ENCODE measurements around the gene WAC. TPM values are rescaled to one million over a fixed set of nuclear protein-coding genes. Genes with fewer than 3 reads are reported as not detected.
A peak's percentile ranks its signal among the peaks of the same experiment; 100 is the strongest.

The WAC gene
- total RNA-seq, 1 donor from 2014 or later = 115 TPM

DNA sequence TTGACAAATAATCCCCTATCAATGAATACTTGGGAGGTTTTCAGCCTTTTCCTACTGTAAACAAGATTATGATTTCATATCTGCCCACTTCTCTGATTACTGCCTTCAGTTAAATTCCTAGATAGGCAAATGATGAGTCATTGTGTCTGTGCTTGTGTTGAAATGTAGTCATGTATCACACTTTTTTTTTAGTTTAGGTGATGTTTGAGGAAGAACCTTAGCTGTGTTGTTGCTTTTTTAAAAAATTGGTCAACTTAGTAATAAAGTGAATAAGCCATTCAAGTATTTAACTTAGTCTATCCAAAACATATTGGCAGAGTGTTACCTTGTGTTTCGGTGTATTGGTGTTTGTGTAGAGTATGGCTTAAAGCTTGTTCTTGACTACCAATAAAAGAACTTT, 60.0 kb downstream of the WAC start:
- Mint-ChIP-seq H3K36me3 (peaks cover 43% of the 10 kb centered on the region), H3K4me1 (ENCODE audit: unreplicated experiment) (peaks cover 14% of the 10 kb centered on the region), H3K27ac (peak overlapping the region; percentile 80), H3K9me3 (no peaks in the 10 kb centered on the region), H3K4me3 (no peak overlapping the region), H3K27me3 (no peaks in the 10 kb centered on the region)
- DNase-seq (ENCODE audit: extremely low spot score, unreplicated experiment) = no peak
- TF ChIP-seq, protein P1, sequence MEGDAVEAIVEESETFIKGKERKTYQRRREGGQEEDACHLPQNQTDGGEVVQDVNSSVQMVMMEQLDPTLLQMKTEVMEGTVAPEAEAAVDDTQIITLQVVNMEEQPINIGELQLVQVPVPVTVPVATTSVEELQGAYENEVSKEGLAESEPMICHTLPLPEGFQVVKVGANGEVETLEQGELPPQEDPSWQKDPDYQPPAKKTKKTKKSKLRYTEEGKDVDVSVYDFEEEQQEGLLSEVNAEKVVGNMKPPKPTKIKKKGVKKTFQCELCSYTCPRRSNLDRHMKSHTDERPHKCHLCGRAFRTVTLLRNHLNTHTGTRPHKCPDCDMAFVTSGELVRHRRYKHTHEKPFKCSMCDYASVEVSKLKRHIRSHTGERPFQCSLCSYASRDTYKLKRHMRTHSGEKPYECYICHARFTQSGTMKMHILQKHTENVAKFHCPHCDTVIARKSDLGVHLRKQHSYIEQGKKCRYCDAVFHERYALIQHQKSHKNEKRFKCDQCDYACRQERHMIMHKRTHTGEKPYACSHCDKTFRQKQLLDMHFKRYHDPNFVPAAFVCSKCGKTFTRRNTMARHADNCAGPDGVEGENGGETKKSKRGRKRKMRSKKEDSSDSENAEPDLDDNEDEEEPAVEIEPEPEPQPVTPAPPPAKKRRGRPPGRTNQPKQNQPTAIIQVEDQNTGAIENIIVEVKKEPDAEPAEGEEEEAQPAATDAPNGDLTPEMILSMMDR (conservative IDR thresholded peaks at IDR 0.05) = no peak

DNA sequence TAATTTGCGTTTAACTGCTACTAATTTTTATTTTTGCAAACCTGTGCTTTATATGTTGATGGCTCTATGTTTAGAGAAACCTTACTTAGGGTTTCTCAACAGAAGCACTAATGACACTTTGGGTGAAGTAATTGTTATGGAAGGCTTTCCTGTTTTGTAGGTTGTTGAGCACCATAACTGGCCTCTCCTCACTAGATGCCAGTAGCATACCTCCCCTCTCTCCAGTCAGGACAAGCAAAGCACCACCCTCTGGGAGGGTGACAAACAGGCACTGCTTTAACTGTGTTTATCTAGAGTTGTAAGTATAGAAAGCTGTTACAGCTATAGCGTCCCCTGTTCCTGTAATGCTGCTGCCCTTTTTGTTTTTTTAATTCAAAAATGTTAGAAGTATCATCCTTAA, 60.9 kb downstream of the WAC start:
- TF ChIP-seq, protein P1 (conservative IDR thresholded peaks at IDR 0.05) = no peak
- peak overlapping the region; percentile 43 for H3K27ac Mint-ChIP-seq
- no peaks in the 10 kb centered on the region for H3K27me3 Mint-ChIP-seq
- no peak for DNase-seq (ENCODE audit: extremely low spot score, unreplicated experiment)
- peaks cover 14% of the 10 kb centered on the region for H3K4me1 Mint-ChIP-seq (ENCODE audit: unreplicated experiment)
- H3K4me3 Mint-ChIP-seq = no peak overlapping the region
- no peaks in the 10 kb centered on the region for H3K9me3 Mint-ChIP-seq
- H3K36me3 Mint-ChIP-seq = peaks cover 43% of the 10 kb centered on the region

DNA sequence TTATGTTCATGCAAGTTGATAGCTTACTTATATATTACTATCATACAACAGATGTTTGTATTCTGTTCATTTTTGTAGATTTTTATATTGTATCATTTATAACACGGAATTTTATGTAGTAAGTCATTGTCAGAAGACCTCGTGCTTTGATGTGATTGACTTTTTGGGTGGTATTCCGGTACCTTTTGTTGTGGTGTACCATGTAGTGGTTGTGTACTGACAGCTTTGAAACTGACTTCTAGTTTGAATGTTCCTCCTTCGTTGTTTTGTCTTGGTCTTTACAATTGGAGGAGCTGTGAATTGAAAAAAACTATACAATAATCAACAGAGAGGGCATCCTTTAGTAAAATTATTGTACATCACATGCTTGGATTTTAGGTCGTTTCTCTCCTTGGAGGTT, 61.5 kb downstream of the WAC start:
- Mint-ChIP-seq H3K4me3 (no peak overlapping the region), H3K36me3 (peaks cover 42% of the 10 kb centered on the region), H3K27ac (no peak overlapping the region), H3K27me3 (no peaks in the 10 kb centered on the region), H3K4me1 (ENCODE audit: unreplicated experiment) (peaks cover 14% of the 10 kb centered on the region), H3K9me3 (no peaks in the 10 kb centered on the region)
- DNase-seq (ENCODE audit: extremely low spot score, unreplicated experiment) = no peak
- TF ChIP-seq, protein P1 (conservative IDR thresholded peaks at IDR 0.05) = no peak

DNA sequence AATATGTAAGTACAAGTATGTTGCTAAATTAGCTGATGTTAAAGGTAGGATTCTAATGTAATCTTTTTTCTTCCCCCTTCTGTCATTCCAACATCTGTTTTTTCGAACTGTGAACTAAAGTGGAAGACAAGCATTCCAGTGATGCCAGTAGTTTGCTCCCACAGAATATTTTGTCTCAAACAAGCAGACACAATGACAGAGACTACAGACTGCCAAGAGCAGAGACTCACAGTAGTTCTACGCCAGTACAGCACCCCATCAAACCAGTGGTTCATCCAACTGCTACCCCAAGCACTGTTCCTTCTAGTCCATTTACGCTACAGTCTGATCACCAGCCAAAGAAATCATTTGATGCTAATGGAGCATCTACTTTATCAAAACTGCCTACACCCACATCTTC, 62.7 kb downstream of the WAC start:
- H3K36me3 Mint-ChIP-seq = peaks cover 50% of the 10 kb centered on the region
- peaks cover 14% of the 10 kb centered on the region for H3K4me1 Mint-ChIP-seq (ENCODE audit: unreplicated experiment)
- DNase-seq (ENCODE audit: extremely low spot score, unreplicated experiment) = no peak
- H3K9me3 Mint-ChIP-seq = no peaks in the 10 kb centered on the region
- H3K27me3 Mint-ChIP-seq = no peaks in the 10 kb centered on the region
- H3K27ac Mint-ChIP-seq = peak overlapping the region; percentile 34
- TF ChIP-seq, protein P1 (conservative IDR thresholded peaks at IDR 0.05) = no peak
- H3K4me3 Mint-ChIP-seq = no peak overlapping the region

DNA sequence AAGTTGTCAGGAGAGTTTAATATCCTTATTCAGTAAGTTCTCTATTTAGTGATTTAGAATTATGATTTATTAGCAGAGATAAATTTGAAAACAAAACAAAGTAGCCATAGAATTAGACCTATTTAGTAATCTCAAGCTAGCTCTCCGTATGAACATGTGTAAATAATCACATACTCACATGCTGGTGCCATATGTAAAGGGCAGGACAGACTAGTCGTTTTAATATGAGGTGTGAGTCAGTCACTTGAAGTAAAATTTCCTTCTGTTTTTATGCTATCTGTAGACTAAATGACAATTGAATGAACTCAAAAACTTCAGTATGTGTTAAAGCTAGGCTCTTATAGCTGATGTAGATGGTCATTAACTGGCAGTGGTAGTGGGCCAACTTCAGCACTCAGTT, 67.1 kb downstream of the WAC start:
- Mint-ChIP-seq H3K27me3 (no peaks in the 10 kb centered on the region), H3K9me3 (no peaks in the 10 kb centered on the region), H3K36me3 (peaks cover 41% of the 10 kb centered on the region), H3K4me3 (no peak overlapping the region), H3K4me1 (ENCODE audit: unreplicated experiment) (peaks cover 4% of the 10 kb centered on the region), H3K27ac (no peak overlapping the region)
- no peak for DNase-seq (ENCODE audit: extremely low spot score, unreplicated experiment)
- TF ChIP-seq, protein P1 (conservative IDR thresholded peaks at IDR 0.05) = no peak

DNA sequence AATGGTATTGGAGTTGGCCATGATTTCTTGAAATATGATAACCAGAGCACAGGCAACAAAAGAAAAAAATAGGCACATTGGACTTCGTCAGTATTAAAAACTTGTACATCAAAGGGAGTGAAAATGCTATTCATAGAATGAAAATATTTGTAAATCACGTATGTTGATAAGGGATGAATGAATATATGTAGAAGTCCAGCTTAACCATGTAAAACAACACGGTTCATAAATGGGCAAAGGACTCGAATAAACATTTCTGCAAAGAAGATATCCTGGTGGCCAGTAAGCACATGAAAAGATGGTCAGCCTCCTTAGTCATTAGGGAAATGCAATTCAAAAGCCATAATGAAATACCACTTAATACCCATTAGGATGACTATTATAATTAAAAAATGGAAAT, 68.1 kb downstream of the WAC start:
- peaks cover 37% of the 10 kb centered on the region for H3K36me3 Mint-ChIP-seq
- TF ChIP-seq, protein P1 (conservative IDR thresholded peaks at IDR 0.05) = no peak
- H3K27me3 Mint-ChIP-seq = no peaks in the 10 kb centered on the region

More for the DNA sequence above, 68.1 kb downstream of the WAC start:
- no peaks in the 10 kb centered on the region for H3K9me3 Mint-ChIP-seq
- no peak overlapping the region for H3K4me3 Mint-ChIP-seq
- DNase-seq (ENCODE audit: extremely low spot score, unreplicated experiment) = no peak
- H3K4me1 Mint-ChIP-seq (ENCODE audit: unreplicated experiment) = no peaks in the 10 kb centered on the region
- no peak overlapping the region for H3K27ac Mint-ChIP-seq

All from type B pancreatic cell (in vitro differentiated cells).